GM12864 (cell line): Measurements from ENCODE around the gene PHF24.

Experiments
- DNase-seq: peaks from one replicate; pipeline ENCODE4 v3.0.0-alpha.2; 2011; ENCODE audit warnings: low read depth
- H3K4me3 ChIP-seq: 2 replicates; pipeline ENCODE4 v1.5.1; 2011; ENCODE audit warnings: mild to moderate bottlenecking, low read depth, low read length, control low read depth
- TF ChIP-seq, protein P1 (sequence below): IDR thresholded peaks from 2 replicates; pipeline ENCODE4 v1.5.1; 2011; ENCODE audit warnings: low read depth, mild to moderate bottlenecking, moderate library complexity, low read length, control low read depth, inconsistent platforms; ENCODE audit errors: missing control alignments

Gene PHF24

DNA sequence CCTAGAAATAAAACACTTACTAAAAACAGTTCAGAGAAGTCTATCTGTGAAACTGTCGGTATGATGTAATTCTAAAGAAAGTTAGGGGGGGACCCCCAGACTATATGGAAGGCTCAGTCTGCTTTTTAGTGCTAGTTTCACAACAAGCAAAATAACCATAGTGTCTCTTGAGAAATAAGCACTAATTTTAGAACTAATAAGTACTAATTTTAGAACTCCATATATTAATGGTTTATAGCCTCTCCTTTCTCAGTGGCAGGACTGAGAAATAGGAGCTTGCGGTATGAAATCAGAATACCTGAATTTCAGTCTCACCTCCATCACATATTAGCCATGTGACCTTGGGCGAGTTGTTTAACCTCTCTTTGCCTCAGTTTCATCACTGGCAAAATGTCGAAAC is 1.4 kb upstream of the PHF24 start:
- no peak overlapping the region for H3K4me3 ChIP-seq
- TF ChIP-seq, protein P1, sequence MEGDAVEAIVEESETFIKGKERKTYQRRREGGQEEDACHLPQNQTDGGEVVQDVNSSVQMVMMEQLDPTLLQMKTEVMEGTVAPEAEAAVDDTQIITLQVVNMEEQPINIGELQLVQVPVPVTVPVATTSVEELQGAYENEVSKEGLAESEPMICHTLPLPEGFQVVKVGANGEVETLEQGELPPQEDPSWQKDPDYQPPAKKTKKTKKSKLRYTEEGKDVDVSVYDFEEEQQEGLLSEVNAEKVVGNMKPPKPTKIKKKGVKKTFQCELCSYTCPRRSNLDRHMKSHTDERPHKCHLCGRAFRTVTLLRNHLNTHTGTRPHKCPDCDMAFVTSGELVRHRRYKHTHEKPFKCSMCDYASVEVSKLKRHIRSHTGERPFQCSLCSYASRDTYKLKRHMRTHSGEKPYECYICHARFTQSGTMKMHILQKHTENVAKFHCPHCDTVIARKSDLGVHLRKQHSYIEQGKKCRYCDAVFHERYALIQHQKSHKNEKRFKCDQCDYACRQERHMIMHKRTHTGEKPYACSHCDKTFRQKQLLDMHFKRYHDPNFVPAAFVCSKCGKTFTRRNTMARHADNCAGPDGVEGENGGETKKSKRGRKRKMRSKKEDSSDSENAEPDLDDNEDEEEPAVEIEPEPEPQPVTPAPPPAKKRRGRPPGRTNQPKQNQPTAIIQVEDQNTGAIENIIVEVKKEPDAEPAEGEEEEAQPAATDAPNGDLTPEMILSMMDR = no peak
- DNase-seq = no peak

DNA sequence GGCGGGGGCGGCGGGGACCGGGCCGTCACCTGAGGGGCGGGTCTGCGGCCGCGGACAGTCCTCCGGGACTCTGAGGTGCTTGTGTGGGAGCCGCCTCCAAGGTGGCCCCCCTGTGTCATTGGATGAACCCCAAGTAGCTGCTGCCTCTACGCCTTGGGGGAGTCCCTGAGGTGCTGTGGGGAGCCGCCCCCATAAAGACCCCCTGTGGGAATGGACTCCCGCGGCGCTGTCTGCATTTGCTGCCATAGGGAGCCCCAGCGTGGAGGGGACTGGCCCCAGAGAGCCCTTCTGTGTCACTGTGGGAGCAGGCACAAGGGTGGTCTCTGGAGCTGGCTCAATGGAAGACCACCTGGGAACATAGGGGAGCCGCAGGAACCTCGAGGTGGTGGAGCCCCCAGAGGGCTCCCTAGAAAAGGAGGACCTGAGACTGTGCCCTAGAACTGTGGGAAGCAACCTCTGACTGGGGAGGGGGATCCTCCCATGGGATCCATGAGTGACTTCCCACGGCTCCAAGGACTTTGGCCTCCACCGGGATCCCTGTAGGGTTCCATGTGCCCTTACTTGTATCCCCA is 412 bp downstream of the PHF24 start:
- TF ChIP-seq, protein P1 = no peak
- no peak for DNase-seq
- no peak overlapping the region for H3K4me3 ChIP-seq

DNA sequence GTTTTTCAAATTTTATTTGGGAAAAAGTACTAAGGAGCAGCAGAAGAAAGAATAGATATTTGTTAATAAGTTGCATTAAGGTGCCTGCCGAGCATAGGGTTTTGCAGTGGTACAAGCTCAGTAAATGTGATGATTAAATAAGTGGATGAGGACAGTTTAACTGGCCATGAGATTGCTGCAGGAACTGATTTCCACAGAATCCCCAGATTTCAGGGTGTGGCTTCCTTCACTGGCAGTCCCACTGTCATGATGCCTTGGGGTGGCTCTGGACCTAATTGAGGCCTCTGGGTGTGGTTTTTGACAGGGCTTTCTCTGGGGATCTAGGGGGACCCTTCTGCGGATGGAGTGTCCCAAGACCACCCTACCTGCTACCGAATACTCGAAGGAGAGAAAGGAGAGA is 1.4 kb downstream of the PHF24 start:
- TF ChIP-seq, protein P1 = no peak
- DNase-seq = no peak
- no peak overlapping the region for H3K4me3 ChIP-seq

DNA sequence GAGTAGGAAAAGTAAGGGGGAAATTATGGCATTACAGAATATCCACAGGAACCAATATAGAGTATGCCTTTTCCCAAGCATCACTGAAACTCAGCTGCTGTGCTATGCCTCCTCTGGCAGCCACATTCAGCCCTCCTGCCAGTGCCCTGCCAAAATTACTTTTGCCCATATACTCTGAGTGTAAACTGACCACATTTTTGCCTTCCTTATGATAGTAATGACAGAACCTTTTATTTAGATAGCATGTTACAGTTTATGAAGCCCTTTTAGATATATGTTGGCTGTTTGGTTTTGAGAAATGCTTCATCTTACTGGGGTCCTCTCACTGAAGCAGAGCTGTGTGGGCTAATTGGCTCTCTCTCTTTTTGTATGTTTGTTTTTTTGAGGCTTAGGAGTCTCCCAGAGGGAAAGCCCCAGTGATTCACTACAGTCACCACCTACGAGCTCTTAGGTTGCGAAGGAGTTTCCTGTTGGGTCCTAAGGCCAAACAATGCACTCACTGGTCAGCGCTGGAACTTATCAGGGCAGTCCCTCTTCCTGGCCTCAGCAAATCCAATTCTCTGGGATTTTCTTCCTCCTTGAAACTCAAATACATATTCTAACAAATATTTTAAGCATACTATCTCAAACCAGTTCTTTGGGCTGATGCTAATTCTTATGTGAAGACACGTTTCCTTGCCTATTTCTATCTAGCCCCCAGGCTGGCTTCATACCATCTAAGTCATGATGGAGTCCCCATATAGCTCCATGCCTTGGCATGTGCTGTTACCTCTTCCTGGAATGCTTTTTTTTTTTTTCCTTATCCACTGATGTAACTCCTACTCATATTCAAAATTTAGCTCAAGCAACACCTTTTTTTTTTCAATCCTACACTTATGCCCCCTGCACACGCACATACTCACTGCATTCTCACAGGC is 3.7 kb downstream of the PHF24 start:
- no peak overlapping the region for H3K4me3 ChIP-seq

DNA sequence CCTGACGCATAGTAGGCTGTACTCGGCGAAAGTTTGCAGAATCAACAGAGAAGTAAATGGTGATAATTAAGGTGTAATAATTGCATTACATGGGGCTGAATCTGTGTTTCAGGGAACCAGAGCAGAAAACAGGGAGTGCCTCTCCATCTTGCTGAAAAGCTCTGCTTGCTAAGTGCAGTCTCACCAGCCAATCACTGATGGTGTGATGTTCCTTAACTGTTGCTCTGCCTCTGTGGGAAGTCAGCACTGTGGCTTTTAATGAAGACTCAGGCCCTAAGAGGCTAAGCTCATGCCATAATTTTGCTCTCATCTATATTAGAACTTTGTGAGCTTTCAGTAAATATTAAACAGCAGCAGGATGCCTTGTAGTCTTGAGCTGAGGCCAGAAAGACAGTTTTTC is 4.5 kb downstream of the PHF24 start:
- no peak overlapping the region for H3K4me3 ChIP-seq
- no peak for DNase-seq
- TF ChIP-seq, protein P1 = no peak

More for the DNA sequence above, 3.7 kb downstream of the PHF24 start:
- TF ChIP-seq, protein P1 = no peak
- DNase-seq = no peak

DNA sequence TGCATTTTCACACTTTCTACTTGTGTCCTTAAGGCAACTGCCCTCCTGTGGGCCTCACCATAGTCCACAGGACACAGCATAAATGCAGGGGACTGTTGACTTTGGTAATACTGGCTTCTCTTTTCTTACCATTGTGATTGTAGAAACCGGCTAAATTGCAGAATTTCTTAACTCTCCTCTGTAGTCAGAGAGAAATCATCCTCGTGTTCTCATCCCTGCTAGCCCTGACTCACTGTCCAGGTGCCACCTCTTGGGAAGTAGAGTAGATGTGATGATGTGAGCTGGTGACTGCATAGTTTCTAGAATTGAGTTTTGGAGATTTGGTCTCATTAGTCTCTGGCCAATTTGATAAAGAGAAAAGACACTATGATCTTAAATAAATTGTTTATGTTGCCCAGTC is 5.5 kb downstream of the PHF24 start:
- TF ChIP-seq, protein P1 = no peak
- no peak overlapping the region for H3K4me3 ChIP-seq
- no peak for DNase-seq
